ENCODE results near the gene LXN.
A peak's percentile ranks its signal among the peaks of the same experiment; 100 is the strongest.

LXN gene

DNA sequence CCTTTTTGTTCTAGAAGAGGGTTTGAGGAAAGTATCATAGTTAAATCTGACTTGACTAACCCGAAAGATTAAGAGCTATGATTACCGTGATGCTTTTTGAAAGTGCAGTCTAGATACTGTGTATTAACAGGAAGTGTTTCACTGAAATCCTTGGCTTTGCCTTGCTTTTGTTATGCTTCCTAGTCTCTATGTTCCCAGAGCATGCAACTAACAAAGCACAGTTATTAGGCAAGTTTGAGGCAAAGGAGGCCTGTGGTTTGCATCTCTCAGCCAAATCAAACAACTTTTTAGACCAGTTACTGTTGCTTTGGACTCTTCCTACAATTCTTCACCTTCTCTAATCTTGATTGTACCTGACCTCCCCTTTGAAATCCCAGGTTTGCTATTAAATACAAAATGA lies 3.9 kb downstream of the LXN start:
- Histone ChIP-seq H3K27ac (ENCODE audit: low read depth, low read length) (no peak overlapping the region), H3K27me3 (ENCODE audit: insufficient read depth, low read length) (no peaks in the 10 kb centered on the region), H3K4me3 (ENCODE audit: low read length) (no peak overlapping the region), H3K9me3 (ENCODE audit: insufficient read depth, low read depth, low read length) (no peaks in the 10 kb centered on the region), H3K36me3 (ENCODE audit: insufficient read depth, low read length) (peaks cover 68% of the 10 kb centered on the region), H3K4me1 (ENCODE audit: insufficient read depth, low read length) (peaks cover 12% of the 10 kb centered on the region; the same call in 1 of the 2 replicates), H3K9ac (ENCODE audit: low read depth, low read length) (no peak overlapping the region)
- 97% methylated on average over 2 of the region's 2 CpGs for WGBS

DNA sequence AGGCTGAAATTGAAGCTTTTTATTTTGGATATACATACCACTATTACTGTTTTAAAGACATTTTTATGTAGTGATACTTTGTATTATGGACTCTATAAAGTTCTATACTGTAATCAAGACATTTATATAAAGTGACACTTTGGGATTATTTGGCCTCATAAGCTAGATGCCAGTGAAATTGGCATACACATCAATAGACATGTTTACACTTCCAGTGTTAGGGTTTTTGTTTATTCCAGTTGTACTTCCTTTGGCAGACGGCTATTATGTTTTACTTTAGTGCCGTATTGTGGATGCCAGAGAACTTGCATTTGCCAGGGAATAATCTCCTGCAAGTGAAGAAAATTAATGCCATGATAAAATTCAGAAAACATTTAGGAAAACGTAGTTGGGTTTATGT lies 6.0 kb downstream of the LXN start:
- Histone ChIP-seq H3K4me3 (ENCODE audit: low read length) (no peak overlapping the region), H3K27ac (ENCODE audit: low read depth, low read length) (no peak overlapping the region), H3K36me3 (ENCODE audit: insufficient read depth, low read length) (peaks cover 89% of the 10 kb centered on the region), H3K9me3 (ENCODE audit: insufficient read depth, low read depth, low read length) (no peaks in the 10 kb centered on the region), H3K4me1 (ENCODE audit: insufficient read depth, low read length) (peaks cover 3% of the 10 kb centered on the region; the same call in 1 of the 2 replicates), H3K27me3 (ENCODE audit: insufficient read depth, low read length) (no peaks in the 10 kb centered on the region), H3K9ac (ENCODE audit: low read depth, low read length) (no peak overlapping the region)
- 80% methylated on average over 3 of the region's 3 CpGs for WGBS

DNA sequence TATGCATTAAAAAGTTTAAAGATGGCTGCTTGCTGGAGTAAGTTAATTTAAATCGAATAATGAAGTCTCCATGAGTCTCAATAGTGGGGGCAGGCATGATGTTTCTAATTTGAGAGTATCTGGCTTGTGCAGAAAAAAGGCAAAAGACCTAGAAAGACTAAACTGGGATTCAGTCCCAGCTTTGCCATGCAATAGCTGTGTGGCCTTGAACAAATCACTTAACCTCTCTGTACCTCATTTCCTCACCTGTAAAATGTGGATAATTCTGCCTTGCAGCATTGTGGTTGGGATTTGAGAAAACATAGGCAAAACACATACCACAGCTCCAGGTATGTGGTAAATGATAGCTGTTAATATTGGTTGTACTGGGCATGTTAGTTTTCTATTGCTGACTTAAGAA lies 8.6 kb downstream of the LXN start:
- no peaks in the 10 kb centered on the region for H3K27me3 ChIP-seq (ENCODE audit: insufficient read depth, low read length)
- H3K27ac ChIP-seq (ENCODE audit: low read depth, low read length), result no peak overlapping the region
- 92% methylated on average over 1 of the region's 1 CpG for WGBS
- H3K4me3 ChIP-seq (ENCODE audit: low read length), result no peak overlapping the region
- H3K9me3 ChIP-seq (ENCODE audit: insufficient read depth, low read depth, low read length), result no peaks in the 10 kb centered on the region
- no peaks in the 10 kb centered on the region for H3K4me1 ChIP-seq (ENCODE audit: insufficient read depth, low read length)
- H3K36me3 ChIP-seq (ENCODE audit: insufficient read depth, low read length), result peaks cover 97% of the 10 kb centered on the region
- H3K9ac ChIP-seq (ENCODE audit: low read depth, low read length), result no peak overlapping the region

DNA sequence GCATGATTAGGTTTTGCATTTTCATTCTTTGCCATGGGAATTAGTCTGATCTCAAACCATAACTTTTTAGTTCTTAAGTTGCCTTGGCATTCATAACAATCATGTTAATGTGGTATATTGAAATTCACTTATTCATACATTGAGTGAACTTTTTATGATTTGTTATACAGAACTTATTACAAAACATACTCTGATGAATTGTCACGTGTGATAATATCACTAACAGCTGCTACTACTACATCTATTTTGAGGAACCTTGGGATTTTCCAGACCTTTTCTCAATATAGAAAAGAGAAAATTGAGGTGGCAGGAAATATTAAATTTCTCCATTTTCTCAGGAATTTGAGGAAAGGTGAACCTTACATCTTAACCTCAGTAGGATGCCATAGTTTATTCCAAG lies 9.2 kb downstream of the LXN start:
- Histone ChIP-seq H3K36me3 (ENCODE audit: insufficient read depth, low read length) (peaks cover 97% of the 10 kb centered on the region), H3K4me3 (ENCODE audit: low read length) (no peak overlapping the region), H3K9ac (ENCODE audit: low read depth, low read length) (no peak overlapping the region), H3K27me3 (ENCODE audit: insufficient read depth, low read length) (no peaks in the 10 kb centered on the region), H3K4me1 (ENCODE audit: insufficient read depth, low read length) (no peaks in the 10 kb centered on the region), H3K9me3 (ENCODE audit: insufficient read depth, low read depth, low read length) (no peaks in the 10 kb centered on the region), H3K27ac (ENCODE audit: low read depth, low read length) (no peak overlapping the region)
- 100% methylated on average over 1 of the region's 1 CpG for WGBS

DNA sequence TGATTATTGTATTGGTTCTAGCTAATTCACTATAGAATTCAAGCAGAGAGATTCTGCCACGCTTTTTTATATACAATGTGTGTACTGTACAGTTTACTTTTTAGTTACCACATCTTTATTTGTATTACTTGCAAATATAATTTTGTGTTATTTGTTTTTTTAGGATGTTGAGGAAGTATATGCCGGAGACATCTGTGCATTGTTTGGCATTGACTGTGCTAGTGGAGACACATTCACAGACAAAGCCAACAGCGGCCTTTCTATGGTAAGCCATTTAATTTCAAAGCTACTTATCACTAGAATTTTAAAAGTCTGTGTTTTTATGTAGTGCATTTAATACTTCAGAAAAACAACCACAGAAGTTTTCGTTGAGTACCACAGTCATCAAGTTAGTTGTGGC lies 11.7 kb downstream of the LXN start:
- 88% methylated on average over 3 of the region's 4 CpGs for WGBS
- Histone ChIP-seq H3K4me1 (ENCODE audit: insufficient read depth, low read length) (no peaks in the 10 kb centered on the region), H3K9ac (ENCODE audit: low read depth, low read length) (no peak overlapping the region), H3K27ac (ENCODE audit: low read depth, low read length) (no peak overlapping the region), H3K9me3 (ENCODE audit: insufficient read depth, low read depth, low read length) (no peaks in the 10 kb centered on the region), H3K27me3 (ENCODE audit: insufficient read depth, low read length) (no peaks in the 10 kb centered on the region), H3K4me3 (ENCODE audit: low read length) (no peak overlapping the region), H3K36me3 (ENCODE audit: insufficient read depth, low read length) (peaks cover 88% of the 10 kb centered on the region)

DNA sequence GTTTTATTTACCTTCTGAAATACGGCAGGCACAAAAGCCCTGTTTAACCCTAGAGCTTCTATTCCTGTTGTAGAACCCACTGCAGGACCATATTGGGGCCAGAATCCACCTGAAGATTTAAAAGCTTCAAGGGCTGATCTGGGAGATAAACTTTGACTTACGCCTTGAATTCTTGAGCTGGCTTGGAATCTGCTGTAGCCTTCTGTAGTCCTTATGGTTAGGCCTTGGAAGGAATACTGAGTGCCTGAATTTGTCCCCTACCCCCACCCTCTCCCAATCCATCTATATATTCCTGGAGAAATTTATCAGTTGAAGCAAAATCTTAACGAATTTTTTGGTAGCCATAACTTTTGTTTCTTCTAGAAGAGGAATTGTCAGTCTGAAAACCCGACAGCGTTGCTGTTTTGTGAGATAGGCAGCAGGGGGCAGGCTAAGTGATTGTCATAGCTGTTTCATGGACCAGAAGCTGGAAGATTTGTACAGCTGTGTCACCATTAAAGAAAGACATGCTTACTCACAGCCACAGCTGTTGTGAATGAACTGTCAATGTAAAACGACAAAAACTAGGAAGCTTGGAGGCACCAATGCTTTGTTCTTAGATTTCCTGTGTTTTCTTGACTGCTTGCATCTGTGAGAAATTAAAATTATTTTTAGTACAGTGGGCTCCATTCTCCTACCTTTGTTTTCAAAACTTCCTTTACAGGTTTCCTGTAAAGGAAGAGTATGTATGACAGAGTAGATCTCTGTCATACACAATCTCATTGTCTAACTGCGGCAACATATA lies 12.8 kb downstream of the LXN start:
- H3K9ac ChIP-seq (ENCODE audit: low read depth, low read length), result no peak overlapping the region
- no peak overlapping the region for H3K4me3 ChIP-seq (ENCODE audit: low read length)
- no peaks in the 10 kb centered on the region for H3K9me3 ChIP-seq (ENCODE audit: insufficient read depth, low read depth, low read length)
- H3K4me1 ChIP-seq (ENCODE audit: insufficient read depth, low read length), result no peaks in the 10 kb centered on the region
- no peaks in the 10 kb centered on the region for H3K27me3 ChIP-seq (ENCODE audit: insufficient read depth, low read length)
- H3K36me3 ChIP-seq (ENCODE audit: insufficient read depth, low read length), result peaks cover 86% of the 10 kb centered on the region
- H3K27ac ChIP-seq (ENCODE audit: low read depth, low read length), result no peak overlapping the region
- WGBS, result 76% methylated on average over 6 of the region's 7 CpGs

DNA sequence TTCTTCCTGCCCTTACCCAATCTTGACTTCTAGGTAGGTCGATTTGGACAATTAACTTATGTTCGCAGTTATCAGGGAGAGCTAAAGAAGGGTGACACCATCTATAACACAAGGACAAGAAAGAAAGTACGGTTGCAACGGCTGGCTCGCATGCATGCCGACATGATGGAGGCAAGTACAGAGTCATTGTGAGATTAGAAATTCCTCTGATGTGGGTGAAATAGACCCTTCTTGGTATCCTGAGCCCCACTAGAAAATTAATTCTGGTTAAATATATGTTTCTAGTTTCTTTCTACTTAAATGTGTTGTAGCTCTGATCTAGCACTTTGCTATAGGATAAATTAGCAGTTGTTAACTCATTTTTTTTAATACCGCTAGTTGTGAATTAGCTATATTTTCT lies 13.6 kb downstream of the LXN start:
- 95% methylated on average over 7 of the region's 7 CpGs for WGBS
- peaks cover 86% of the 10 kb centered on the region for H3K36me3 ChIP-seq (ENCODE audit: insufficient read depth, low read length)
- no peaks in the 10 kb centered on the region for H3K4me1 ChIP-seq (ENCODE audit: insufficient read depth, low read length)
- no peak overlapping the region for H3K4me3 ChIP-seq (ENCODE audit: low read length)
- H3K27ac ChIP-seq (ENCODE audit: low read depth, low read length), result no peak overlapping the region
- no peaks in the 10 kb centered on the region for H3K27me3 ChIP-seq (ENCODE audit: insufficient read depth, low read length)
- H3K9ac ChIP-seq (ENCODE audit: low read depth, low read length), result no peak overlapping the region
- no peaks in the 10 kb centered on the region for H3K9me3 ChIP-seq (ENCODE audit: insufficient read depth, low read depth, low read length)

DNA sequence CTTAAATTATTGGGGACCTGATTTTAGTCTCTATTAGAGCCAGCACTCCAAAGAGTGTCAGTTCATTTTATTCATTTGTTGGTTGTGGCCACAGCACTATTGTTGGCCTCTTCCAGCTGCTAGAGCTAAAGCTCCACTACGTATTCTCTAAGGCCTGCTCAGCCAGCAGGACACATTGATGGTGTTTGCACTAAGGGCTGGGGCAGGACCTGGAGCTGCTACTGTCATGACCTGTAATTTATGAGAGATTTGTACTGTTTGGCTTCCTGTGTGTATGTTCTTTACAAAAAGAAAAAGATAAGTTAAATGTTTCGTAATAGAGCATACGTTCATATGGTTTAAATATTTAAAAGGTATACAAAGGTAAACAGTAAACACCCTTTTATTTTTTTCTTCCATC lies 20.0 kb downstream of the LXN start:
- no peaks in the 10 kb centered on the region for H3K27me3 ChIP-seq (ENCODE audit: insufficient read depth, low read length)
- WGBS, result 94% methylated on average over 3 of the region's 3 CpGs
- H3K9ac ChIP-seq (ENCODE audit: low read depth, low read length), result no peak overlapping the region
- no peak overlapping the region for H3K4me3 ChIP-seq (ENCODE audit: low read length)
- H3K36me3 ChIP-seq (ENCODE audit: insufficient read depth, low read length), result peaks cover 86% of the 10 kb centered on the region
- H3K9me3 ChIP-seq (ENCODE audit: insufficient read depth, low read depth, low read length), result no peaks in the 10 kb centered on the region
- no peaks in the 10 kb centered on the region for H3K4me1 ChIP-seq (ENCODE audit: insufficient read depth, low read length)
- no peak overlapping the region for H3K27ac ChIP-seq (ENCODE audit: low read depth, low read length)

DNA sequence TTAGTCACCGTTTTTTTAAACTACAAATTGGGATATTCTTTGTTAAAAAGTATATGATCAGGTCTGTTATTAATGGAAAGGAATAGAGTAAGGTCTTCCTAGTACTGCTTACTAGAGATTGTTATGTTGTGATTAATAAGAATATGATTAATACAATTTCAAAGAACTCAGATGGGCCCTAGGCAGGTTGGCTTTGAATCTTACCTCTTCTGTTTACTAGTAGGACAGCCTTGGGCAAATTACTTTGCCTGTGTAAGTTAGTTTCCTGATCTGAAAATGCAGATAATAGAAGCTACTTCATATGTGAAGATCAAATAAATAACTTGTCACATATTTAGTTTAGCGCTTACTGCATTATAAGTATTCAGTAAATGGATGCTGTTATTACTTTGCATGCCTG lies 21.3 kb downstream of the LXN start:
- Histone ChIP-seq H3K27me3 (ENCODE audit: insufficient read depth, low read length) (no peaks in the 10 kb centered on the region), H3K4me3 (ENCODE audit: low read length) (no peak overlapping the region), H3K36me3 (ENCODE audit: insufficient read depth, low read length) (peaks cover 90% of the 10 kb centered on the region), H3K9ac (ENCODE audit: low read depth, low read length) (no peak overlapping the region), H3K27ac (ENCODE audit: low read depth, low read length) (no peak overlapping the region), H3K9me3 (ENCODE audit: insufficient read depth, low read depth, low read length) (no peaks in the 10 kb centered on the region), H3K4me1 (ENCODE audit: insufficient read depth, low read length) (no peaks in the 10 kb centered on the region)
- WGBS, result 100% methylated on average over 2 of the region's 2 CpGs

DNA sequence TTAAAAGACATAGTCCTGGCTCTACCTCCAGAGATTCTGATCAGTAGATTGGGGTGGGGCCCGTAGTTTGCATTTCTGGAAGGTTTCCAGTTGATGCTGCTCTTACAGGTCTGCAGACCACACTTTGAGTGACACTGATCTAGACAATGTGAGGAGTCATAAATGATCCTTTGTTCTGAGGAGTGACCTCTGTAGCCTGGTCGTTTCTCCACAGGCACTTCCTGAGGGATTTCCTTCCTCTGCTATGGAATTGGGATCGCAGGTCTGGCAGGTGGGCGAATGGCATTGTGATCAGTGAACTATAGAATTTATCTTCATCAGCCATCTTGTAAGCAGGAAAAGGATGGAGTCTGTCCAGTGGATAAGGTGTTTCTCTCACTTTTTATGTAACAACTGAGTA lies 22.7 kb downstream of the LXN start:
- peaks cover 82% of the 10 kb centered on the region for H3K36me3 ChIP-seq (ENCODE audit: insufficient read depth, low read length)
- no peaks in the 10 kb centered on the region for H3K9me3 ChIP-seq (ENCODE audit: insufficient read depth, low read depth, low read length)
- 72% methylated on average over 4 of the region's 4 CpGs for WGBS
- no peaks in the 10 kb centered on the region for H3K4me1 ChIP-seq (ENCODE audit: insufficient read depth, low read length)
- no peaks in the 10 kb centered on the region for H3K27me3 ChIP-seq (ENCODE audit: insufficient read depth, low read length)
- H3K9ac ChIP-seq (ENCODE audit: low read depth, low read length), result no peak overlapping the region
- H3K27ac ChIP-seq (ENCODE audit: low read depth, low read length), result no peak overlapping the region
- H3K4me3 ChIP-seq (ENCODE audit: low read length), result no peak overlapping the region

DNA sequence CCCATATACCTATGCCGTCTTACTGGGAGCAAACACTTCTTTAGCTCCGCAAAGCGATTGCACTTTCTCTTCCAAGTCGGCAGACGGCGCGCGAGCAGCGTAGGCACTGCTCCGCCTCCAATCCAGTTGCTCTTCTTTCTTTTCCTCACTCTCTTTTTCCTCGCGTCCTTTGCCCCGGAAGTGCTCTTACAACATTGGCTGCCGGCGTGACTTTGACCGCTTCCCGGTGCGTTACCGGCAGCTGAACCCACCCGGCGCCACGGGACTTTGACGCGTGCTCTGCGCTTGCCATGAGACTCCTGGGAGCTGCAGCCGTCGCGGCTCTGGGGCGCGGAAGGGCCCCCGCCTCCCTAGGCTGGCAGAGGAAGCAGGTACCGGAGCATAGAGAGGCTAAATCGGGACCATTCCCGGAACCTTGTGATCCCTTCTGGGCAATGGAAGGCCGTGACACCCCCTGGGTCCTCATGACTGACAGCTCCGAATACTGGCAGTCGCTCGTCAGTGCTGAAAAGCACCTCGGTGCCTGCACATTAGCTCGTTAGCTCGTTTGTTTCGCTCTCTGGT lies 28.0 kb downstream of the LXN start, which contains the start of gene GFM1:
TSS of gene GFM1 (plus strand) at position 183 of the 564 bp plus-strand sequence. CDS start at position 291, 108 bp downstream.
- no peaks in the 10 kb centered on the region for H3K27me3 ChIP-seq (ENCODE audit: insufficient read depth, low read length)
- H3K27ac ChIP-seq (ENCODE audit: low read depth, low read length), result peak within 1 kb of the TSS; percentile 89
- H3K36me3 ChIP-seq (ENCODE audit: insufficient read depth, low read length), result peaks cover 32% of the 10 kb centered on the region
- H3K4me1 ChIP-seq (ENCODE audit: insufficient read depth, low read length), result no peaks in the 10 kb centered on the region
- WGBS, result 1% methylated on average over 42 of the region's 42 CpGs
- H3K9ac ChIP-seq (ENCODE audit: low read depth, low read length), result peak within 1 kb of the TSS; percentile 71
- peak within 1 kb of the TSS; percentile 86 for H3K4me3 ChIP-seq (ENCODE audit: low read length)
- H3K9me3 ChIP-seq (ENCODE audit: insufficient read depth, low read depth, low read length), result no peaks in the 10 kb centered on the region

Measured in HUES64 (cell line).